Measurements from ENCODE around the gene GNAS.

Gene GNAS

GRCh38 chr20:58906111-58906510 lies 53.6 kb downstream of the GNAS start:
- TF ChIP-seq CTCF (IDR thresholded peaks at IDR 0.05; ENCODE audit: low read depth, low read length), result no peak
- H3K4me3 ChIP-seq (ENCODE audit: low read depth, low read length), result no peak overlapping the region

- peak overlapping the region; percentile 33 for H3K4me3 ChIP-seq (ENCODE audit: low read depth, low read length)
Observed at GRCh38 chr20:58906894-58907293, 54.4 kb downstream of the GNAS start.

GRCh38 chr20:58907320-58908137 lies 55.0 kb downstream of the GNAS start:
- no peak for TF ChIP-seq CTCF (IDR thresholded peaks at IDR 0.05; ENCODE audit: low read depth, low read length)
- peak overlapping the region; percentile 33 for H3K4me3 ChIP-seq (ENCODE audit: low read depth, low read length)

More at GRCh38 chr20:58906894-58907293, 54.4 kb downstream of the GNAS start:
- TF ChIP-seq CTCF (IDR thresholded peaks at IDR 0.05; ENCODE audit: low read depth, low read length), result no peak

GRCh38 chr20:58908221-58908620 lies 55.7 kb downstream of the GNAS start:
- TF ChIP-seq CTCF (IDR thresholded peaks at IDR 0.05; ENCODE audit: low read depth, low read length), result no peak
- no peak overlapping the region for H3K4me3 ChIP-seq (ENCODE audit: low read depth, low read length)

GRCh38 chr20:58908941-58909340 lies 56.4 kb downstream of the GNAS start:
- TF ChIP-seq CTCF (IDR thresholded peaks at IDR 0.05; ENCODE audit: low read depth, low read length), result no peak
- no peak overlapping the region for H3K4me3 ChIP-seq (ENCODE audit: low read depth, low read length)

- H3K4me3 ChIP-seq (ENCODE audit: low read depth, low read length), result no peak overlapping the region
- TF ChIP-seq CTCF (IDR thresholded peaks at IDR 0.05; ENCODE audit: low read depth, low read length), result no peak
Observed at GRCh38 chr20:58909585-58909984, 57.1 kb downstream of the GNAS start.

- H3K4me3 ChIP-seq (ENCODE audit: low read depth, low read length), result no peak overlapping the region
- TF ChIP-seq CTCF (IDR thresholded peaks at IDR 0.05; ENCODE audit: low read depth, low read length), result no peak
Observed at GRCh38 chr20:58910473-58910872, 58.0 kb downstream of the GNAS start.

All from WI38 (cell line).